ENCODE results near the gene ADARB1.
"Not testable (repeated sequence)": the region's sequence is repeated elsewhere in the genome, so short reads cannot be mapped to it uniquely, and the experiment has no call there.

The ADARB1 gene

GRCh38 chr21:45138199-45139002 is 64.0 kb downstream of the ADARB1 start:
- peak; percentile 74 for DNase-seq

- DNase-seq = not testable (repeated sequence)
Measured at GRCh38 chr21:45139003-45139360, 64.6 kb downstream of the ADARB1 start.

DNA sequence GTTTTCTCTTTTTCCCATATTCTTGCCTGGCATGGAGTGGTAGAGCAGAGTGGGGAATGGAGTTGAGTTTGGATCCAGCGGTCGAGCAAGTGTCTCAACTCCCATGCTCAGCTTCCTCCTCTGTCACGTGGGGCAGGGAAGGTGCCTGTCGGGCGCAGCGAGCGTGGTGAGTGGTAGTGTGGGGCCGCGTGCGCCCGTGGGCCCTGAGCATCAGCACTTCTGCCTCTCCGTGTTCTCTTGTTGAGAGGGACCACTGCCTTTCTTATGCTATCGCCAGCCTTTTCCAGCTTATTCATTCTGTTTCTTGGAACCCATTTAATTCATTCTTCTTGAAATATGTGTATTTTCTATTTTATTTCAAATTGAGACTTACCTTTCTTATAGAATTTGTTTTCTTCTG is 65.1 kb downstream of the ADARB1 start:
- DNase-seq = no peak

DNA sequence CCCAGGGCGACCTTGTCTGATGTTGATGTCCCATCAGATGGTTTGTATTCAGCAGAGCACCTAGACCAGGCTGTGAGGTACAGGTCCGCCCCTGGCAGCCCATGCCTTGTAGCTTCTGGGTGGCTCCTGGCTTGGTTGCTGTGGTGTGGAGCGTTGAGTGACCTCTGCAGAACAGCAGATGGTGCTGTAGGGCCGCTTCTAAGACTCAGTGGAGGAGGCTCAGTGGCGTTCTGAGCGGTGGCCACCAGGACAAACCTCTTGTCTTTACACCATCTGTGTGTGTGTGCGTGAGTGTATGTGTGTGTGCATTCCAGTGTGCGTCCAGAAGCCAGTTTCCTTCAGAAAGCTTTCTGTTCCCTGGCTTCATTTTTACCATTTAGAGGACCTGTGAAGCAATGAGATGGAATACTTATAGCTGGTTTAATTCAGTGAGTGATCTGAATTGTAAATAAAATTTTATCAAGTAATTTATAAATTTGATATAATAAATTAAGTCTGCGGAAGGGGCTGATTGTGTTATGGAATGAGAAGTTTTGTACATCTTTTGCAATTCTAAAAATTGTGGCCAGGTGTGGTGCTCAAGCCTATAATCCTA is 66.1 kb downstream of the ADARB1 start:
- no peak for DNase-seq

DNA sequence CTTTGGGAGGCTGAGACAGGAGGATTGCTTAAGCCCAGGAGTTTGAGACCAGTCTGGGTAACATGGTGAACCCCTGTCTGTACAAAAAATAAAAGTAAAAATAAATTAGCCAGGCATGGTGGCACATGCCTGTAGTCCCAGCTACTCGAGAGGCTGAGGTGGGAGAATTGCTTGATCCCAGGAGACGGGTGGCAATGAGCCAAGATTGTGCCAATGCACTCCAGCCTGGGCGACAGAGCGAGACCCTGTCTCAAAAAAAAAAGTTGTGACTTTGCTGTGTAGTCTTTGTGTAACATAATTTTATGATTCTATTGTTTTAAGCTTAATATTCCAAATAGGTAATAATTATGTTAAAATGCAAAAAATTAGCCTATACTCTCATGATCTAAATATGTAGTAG is 66.6 kb downstream of the ADARB1 start:
- DNase-seq = not testable (repeated sequence)

- DNase-seq = no peak
Measured at GRCh38 chr21:45141507-45141906, 67.1 kb downstream of the ADARB1 start.

DNA sequence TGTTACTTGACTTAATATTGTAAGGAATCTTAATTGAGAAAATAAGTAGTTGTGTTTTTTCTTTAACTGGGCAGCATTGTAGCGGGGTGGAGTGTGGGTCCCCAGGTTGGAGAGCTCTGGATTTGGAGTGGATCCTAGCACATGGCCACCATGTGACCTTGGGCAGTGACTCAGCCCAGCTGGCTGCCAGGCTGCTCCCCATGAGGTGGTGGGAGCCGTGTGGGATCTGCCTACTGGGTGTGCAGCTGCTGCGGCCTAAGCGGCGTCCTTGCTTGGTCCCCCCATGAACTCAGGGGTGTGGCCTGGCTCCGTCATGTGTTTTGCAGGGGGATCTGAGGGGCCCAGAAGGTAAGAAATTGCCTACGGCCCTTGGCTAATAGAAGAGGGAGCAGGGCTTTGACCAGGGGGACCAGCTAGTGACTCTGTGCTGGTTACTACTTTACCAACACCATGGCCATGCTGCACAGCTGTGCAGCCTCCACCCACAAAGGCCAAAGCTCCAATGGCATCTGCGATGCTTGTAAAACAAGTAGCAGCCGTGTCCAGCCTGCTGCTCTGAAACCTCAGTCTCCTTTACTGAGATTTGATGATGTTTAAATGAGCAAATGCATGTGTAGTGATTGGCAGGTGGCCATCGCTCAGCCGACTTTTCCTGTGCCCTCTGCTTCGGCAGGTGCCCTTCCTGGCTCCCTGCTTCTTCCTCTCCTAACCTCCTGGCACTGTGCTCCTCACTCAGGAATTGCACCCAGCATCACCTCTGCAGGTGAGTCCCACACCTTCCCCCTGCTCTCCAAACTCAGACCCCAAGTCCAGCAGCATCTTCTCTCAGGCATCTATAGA is 68.3 kb downstream of the ADARB1 start:
- no peak for DNase-seq

DNA sequence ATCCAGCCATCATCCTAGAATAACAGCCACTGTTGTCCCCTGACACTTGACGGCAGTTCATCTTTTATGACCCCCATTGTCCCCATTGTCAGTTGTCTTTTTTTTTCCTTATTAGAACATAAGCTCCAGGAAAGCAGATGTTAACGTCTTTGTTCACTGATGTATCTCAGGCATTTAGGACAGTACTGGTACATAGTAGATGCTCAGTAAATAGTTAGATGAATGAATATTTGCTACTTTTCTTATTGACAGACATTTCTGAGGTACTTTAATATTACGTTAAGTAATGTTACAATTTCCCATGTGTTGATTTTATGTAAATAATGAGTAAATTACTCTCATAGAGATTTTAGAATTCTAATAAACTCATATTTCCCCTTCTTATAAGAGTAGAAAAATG is 69.5 kb downstream of the ADARB1 start:
- no peak for DNase-seq

DNA sequence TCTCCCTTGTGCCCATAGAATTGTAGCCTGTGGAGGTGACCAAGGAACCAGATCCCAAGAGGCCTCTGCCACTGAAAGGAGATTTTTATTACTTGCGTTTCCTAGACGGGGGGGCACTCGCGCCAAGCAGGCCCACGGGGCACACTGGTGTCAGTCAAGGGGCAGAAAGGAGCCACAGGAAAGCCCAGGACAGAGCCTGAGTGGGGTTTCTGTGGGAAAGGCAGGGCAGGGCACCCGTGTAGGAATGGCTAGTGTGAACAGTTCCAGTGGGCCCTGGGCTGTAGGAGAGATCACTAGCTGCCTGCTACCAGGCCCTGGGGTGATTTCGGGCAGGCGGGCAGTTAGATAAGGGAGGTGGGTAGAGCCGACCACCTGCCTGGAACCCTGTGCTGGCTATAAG is 70.8 kb downstream of the ADARB1 start:
- DNase-seq = no peak

DNA sequence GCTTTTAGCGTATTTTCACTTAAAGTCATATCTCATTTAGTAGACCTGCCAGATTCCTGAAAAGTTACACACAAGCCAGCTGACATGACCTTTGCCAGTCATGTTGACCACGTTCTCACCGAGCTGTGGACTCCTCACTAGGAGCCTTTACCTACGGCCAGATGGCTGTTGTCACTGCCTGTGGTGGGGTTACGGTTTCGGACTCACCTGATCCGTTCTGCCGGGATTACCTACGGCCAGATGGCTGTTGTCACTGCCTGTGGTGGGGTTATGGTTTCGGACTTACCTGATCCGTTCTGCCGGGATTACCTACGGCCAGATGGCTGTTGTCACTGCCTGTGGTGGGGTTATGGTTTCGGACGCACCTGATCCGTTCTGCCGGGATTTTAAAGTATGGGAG is 71.5 kb downstream of the ADARB1 start:
- not testable (repeated sequence) for DNase-seq

GRCh38 chr21:45146306-45146705 is 71.9 kb downstream of the ADARB1 start:
- DNase-seq = no peak

GRCh38 chr21:45146801-45147200 is 72.4 kb downstream of the ADARB1 start:
- DNase-seq = no peak

DNA sequence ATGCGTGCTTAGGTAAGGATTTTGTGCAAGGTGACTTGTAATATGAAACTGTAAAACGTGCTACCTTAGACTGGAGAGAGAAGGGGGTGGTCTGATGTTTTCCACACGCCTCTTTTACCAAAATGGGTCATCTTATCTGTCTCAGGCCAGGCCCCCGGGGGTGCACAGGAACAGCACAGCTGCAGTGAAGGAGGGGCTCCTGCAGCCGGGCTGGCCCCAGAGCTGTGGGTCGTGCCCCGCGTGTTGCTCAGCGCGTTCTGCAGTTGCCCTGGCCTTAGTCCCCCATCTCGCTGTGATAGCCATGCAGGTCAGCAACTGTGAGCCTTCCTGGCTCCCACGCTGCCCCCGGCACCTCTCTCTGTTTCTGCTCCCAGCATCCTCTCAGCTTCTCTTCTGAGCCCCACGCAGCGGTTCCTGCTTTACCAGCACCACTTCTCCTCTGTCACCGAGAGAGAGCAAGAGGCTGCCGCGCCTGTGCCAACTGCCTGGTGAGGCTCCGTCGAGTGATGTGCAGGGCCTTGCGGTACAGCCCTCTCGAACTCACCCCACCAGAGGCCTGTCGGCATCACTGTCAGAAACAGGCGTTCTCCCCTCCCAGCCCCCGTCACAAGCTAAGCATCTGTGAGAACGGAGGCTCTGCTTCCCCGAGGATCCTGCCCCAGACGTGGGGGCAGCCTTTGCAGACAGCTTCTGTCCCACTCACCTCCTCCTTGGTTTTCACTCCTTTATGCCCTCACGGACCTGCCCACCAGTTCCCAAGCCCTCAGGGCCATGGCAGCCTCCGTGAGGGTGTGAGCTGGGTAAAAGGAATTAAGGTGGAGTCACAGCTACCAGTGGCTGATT is 73.3 kb downstream of the ADARB1 start:
- no peak for DNase-seq

GRCh38 chr21:45148316-45148990 is 74.1 kb downstream of the ADARB1 start:
- no peak for DNase-seq

DNA sequence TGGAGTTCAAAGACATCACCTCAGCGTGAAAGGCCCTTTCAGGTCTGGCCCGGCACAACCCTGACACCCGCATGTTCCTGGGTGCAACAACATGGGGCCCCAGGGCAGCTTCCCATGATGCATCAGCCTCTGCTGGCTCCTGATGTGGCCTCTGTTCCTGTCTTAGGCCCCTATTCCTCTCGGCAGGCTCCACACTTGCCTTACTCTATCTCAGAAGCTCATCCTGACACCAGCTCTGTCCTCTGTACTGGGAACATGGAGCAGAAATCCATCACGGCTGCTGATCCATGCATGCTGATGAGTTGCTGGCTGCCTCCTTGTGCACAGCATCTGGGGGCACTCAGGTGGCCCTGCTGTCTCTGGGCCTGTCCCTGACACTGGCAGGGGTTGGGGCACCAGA is 74.6 kb downstream of the ADARB1 start:
- DNase-seq = no peak

DNA sequence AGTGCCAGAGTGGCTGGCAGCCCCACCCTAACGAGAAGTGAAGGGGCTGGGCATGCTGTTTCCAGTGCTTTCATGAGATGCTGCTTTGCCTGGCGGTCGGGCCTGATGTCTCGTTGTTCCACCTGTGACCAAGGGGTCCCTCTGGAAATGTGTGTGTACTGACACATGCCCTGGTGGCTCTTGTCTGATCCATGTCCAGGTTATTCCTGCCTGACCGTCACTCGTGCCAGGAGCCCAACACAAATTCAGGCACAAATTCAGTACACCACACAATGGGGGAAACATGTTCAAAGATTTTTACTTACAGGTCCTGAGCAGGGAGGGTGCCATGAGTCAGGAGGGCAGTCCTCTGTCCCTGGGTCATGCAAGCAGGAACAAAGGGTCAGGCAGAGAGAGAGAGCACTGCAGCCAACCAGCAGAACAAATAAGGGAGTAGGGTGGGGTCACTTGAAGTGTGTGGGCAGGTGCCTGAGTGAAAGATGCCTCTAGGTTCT is 76.3 kb downstream of the ADARB1 start:
- no peak for DNase-seq

DNA sequence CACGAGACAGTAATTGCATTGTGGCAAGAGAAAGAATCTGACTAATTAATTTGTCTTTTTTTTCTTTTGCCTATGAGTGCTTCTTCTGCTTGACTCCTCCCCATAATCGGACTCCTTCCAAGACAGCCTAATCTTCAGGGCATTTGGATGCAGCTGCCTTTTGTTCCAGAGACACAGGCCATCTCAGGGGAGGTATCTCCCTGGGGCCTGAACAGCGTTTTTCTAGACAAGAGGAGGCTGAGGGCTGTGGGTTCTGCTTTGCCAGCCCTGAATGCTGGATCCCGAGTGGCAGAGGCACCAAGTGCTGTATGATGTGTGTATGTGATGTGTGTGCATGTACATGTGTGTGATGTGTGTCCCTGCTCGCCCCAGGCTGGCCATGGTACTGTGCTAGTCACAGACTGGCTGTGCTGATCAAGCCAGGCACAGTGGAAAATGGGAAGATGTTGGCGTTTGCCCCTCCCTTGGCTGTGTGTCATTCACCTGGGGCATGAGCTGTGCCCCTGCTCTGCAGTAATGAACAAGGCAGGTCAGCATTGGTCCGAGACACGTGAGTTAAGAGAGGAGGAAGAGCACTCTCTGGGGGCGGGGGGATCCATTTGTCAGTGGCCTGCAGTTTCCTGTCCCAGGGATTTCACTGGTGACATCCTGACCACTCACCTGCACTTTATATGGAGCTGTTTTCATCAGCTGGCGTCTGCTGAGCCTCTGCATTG is 77.2 kb downstream of the ADARB1 start:
- no peak for DNase-seq

DNA sequence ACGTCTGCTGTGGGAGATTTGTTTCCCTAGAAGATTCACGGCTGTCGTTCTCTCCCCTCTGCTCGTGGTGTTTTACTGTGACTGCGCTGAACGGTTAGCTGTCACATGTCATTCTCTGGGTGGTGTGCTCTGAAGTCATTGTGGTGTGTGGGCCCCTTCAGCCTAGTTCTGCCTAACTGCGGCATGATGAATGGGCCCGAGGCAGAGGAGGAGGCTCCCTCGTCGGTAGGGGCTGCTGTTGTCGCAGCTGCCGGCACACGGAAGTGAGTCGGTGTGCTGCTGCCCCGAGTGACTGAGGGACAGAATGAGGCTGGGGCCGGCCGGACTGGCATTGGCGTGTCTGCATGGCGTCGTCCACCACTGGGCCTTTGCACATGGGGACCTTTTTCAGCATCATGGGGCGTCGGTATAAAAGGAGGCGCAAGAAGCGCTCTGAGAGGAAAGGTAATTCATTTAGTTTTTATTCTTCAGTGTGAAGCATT is 77.9 kb downstream of the ADARB1 start:
- DNase-seq = peak; percentile 52

- DNase-seq = no peak
Measured at GRCh38 chr21:45153358-45154318, 79.3 kb downstream of the ADARB1 start.
